Colon (tissue), 2 donors: ENCODE measurements around the gene RNASET2.

Source experiments
- FAIRE-seq: peaks from 2 replicates; lab custom pipeline; 2012; peaks lifted over from hg19 to GRCh38; lab: Jason Lieb, UNC
- donor health status: control.
- donor health status: control.

The RNASET2 gene

GRCh38 chr6:166956444-166957086 is at the start of gene RNASET2:
Gene RNASET2, minus strand, starts transcription at chr6:166956550. Its CDS starts 368 bp downstream, at chr6:166956182.
- FAIRE-seq = no peak

GRCh38 chr6:167005350-167006159 is 49.2 kb upstream of the RNASET2 start:
- FAIRE-seq = no peak

- FAIRE-seq = no peak
Observed at GRCh38 chr6:167000759-167001158, 44.4 kb upstream of the RNASET2 start.

GRCh38 chr6:166999884-167000253 is 43.5 kb upstream of the RNASET2 start:
- FAIRE-seq = no peak

- FAIRE-seq = no peak
Observed at GRCh38 chr6:166999145-166999883, 43.0 kb upstream of the RNASET2 start, which contains the start of gene CEP43. Gene CEP43, plus strand, starts transcription at chr6:166999397. Its CDS starts 16 bp downstream, at chr6:166999413.

GRCh38 chr6:166998256-166999144 is 42.1 kb upstream of the RNASET2 start:
- no peak for FAIRE-seq

GRCh38 chr6:166997768-166998255 is 41.5 kb upstream of the RNASET2 start:
- FAIRE-seq = no peak

GRCh38 chr6:166997348-166997747 is 41.0 kb upstream of the RNASET2 start:
- no peak for FAIRE-seq

- no peak for FAIRE-seq
Observed at GRCh38 chr6:166996406-166996805, 40.1 kb upstream of the RNASET2 start.

GRCh38 chr6:166989427-166990032 is 33.2 kb upstream of the RNASET2 start:
- no peak for FAIRE-seq

- FAIRE-seq = no peak
Observed at GRCh38 chr6:166988674-166989201, 32.4 kb upstream of the RNASET2 start.

GRCh38 chr6:166987930-166988329 is 31.6 kb upstream of the RNASET2 start:
- no peak for FAIRE-seq

GRCh38 chr6:166987448-166987847 is 31.1 kb upstream of the RNASET2 start:
- FAIRE-seq = no peak

- no peak for FAIRE-seq
Observed at GRCh38 chr6:166980738-166981137, 24.4 kb upstream of the RNASET2 start.

- FAIRE-seq = no peak
Observed at GRCh38 chr6:166977621-166978525, 21.5 kb upstream of the RNASET2 start.

- no peak for FAIRE-seq
Observed at GRCh38 chr6:166976636-166977035, 20.3 kb upstream of the RNASET2 start.

GRCh38 chr6:166972101-166972500 is 15.8 kb upstream of the RNASET2 start:
- FAIRE-seq = no peak

- no peak for FAIRE-seq
Observed at GRCh38 chr6:166971271-166971670, 14.9 kb upstream of the RNASET2 start.

- no peak for FAIRE-seq
Observed at GRCh38 chr6:166970776-166971175, 14.4 kb upstream of the RNASET2 start.

GRCh38 chr6:166970091-166970490 is 13.7 kb upstream of the RNASET2 start:
- FAIRE-seq = no peak
